HCT116 (cell line): ENCODE measurements around the gene TTC8. TPM values are rescaled to one million over a fixed set of nuclear protein-coding genes. Genes with fewer than 3 reads are reported as not detected.

Source experiments
- ATAC-seq: fragments of 200-7000 bp; cut with Tn5 transposase; 2 replicates; pipeline ENCODE4 v1.9.1; 2020; ENCODE audit warnings: mild to moderate bottlenecking, moderate library complexity
- BruUV-seq: library from RNA; stranded (reverse); fragments of 400-500 nt; replicated peaks from 2 replicates; lab custom pipeline; 2021; lab: Mats Ljungman, UMichigan
- CTCF ChIA-PET: fragments of 300-600 bp; sonication (Branson Sonifier 250); formaldehyde crosslinking; loops from one replicate; lab custom pipeline; 2021; ENCODE audit warnings: antibody characterized with exemption; lab: Charles Lee
- POLR2A ChIA-PET: fragments of 300-600, 350-600 bp; sonication (Branson Sonifier 250); formaldehyde crosslinking; loops from one replicate; lab custom pipeline; 2021; ENCODE audit warnings: antibody characterized with exemption; lab: Charles Lee
- RAD21 ChIA-PET, 2 experiments: fragments of 300-600 bp; sonication (Branson Sonifier 250); formaldehyde crosslinking; loops; one replicate each; lab custom pipeline; 2023; ENCODE audit warnings: low total read pairs in 2 of 2; ENCODE audit not compliant: uncharacterized antibody in 2 of 2, unreplicated experiment in 2 of 2, low non-redundant PET in 1 of 2; lab: Charles Lee
- DNase-seq: peaks from one replicate; pipeline ENCODE4 v3.0.0-alpha.2; 2010; ENCODE audit warnings: low read depth, low spot score
- H2AFZ ChIP-seq: fragments of 200-600 bp; shearing (Covaris generic), sonication (generic); 2 replicates; pipeline ENCODE4 v1.6.1; 2017; ENCODE audit warnings: low read depth, mixed run types, mixed read lengths, antibody characterized with exemption, low read length; ENCODE audit not compliant: poor library complexity, severe bottlenecking
- H3K27ac ChIP-seq: 2 replicates; pipeline ENCODE4 v1.5.1; 2012; ENCODE audit warnings: low read depth, low read length
- H3K27me3 ChIP-seq: fragments of 200-600 bp; sonication (generic); 2 replicates; pipeline ENCODE4 v1.6.1; 2016; ENCODE audit warnings: mixed run types, low read length, mixed read lengths; ENCODE audit not compliant: insufficient read depth
- H3K36me3 ChIP-seq, 2 experiments: fragments of 200-500 bp in 1 of 2; fragments of 200-600 bp in 1 of 2; sonication (Bioruptor generic) in 1 of 2; sonication (generic) in 1 of 2; 2 replicates each; pipeline versions ENCODE4 v1.5.1 to v1.6.1; 2014 to 2016; ENCODE audit warnings: low read length in 2 of 2, inconsistent platforms in 1 of 2, mixed read lengths in 1 of 2, mixed run types in 1 of 2; ENCODE audit not compliant: insufficient read depth in 2 of 2, control insufficient read depth in 1 of 2
- H3K4me1 ChIP-seq, 2 experiments: fragments of 200-600 bp in 1 of 2; sonication (generic) in 1 of 2; 2 replicates each; pipeline versions ENCODE4 v1.5.1 to v1.6.1; 2012 to 2017; ENCODE audit warnings: low read length in 2 of 2, inconsistent platforms in 1 of 2, mild to moderate bottlenecking in 1 of 2, mixed read lengths in 1 of 2, mixed run types in 1 of 2, moderate library complexity in 1 of 2; ENCODE audit not compliant: insufficient read depth in 2 of 2, control insufficient read depth in 1 of 2
- H3K4me2 ChIP-seq: fragments of 200-600 bp; sonication (generic); 2 replicates; pipeline ENCODE4 v1.6.1; 2017; ENCODE audit warnings: mixed run types, low read length, mixed read lengths
- H3K4me3 ChIP-seq, 2 experiments: fragments of 200-600 bp in 1 of 2; sonication (generic) in 1 of 2; replicated peaks in 1 of 2; 2 replicates each; pipeline ENCODE4 v1.5.1; 2011 to 2016; ENCODE audit warnings: low read length in 2 of 2, control low read depth in 1 of 2, low read depth in 1 of 2, mild to moderate bottlenecking in 1 of 2, mixed read lengths in 1 of 2, mixed run types in 1 of 2
- H3K79me2 ChIP-seq: fragments of 200-600 bp; sonication (generic); 2 replicates; pipeline ENCODE4 v1.6.1; 2017; ENCODE audit warnings: mild to moderate bottlenecking, mixed run types, low read length, moderate library complexity, mixed read lengths; ENCODE audit not compliant: insufficient read depth
- H3K9ac ChIP-seq: fragments of 200-600 bp; sonication (generic); 2 replicates; pipeline ENCODE4 v1.6.1; 2016; ENCODE audit warnings: low read length, mixed read lengths
- H3K9me2 ChIP-seq: fragments of 200-600 bp; sonication (generic), shearing (Covaris generic); 2 replicates; pipeline ENCODE4 v1.6.1; 2017; ENCODE audit warnings: mixed run types, mild to moderate bottlenecking, moderate library complexity; ENCODE audit not compliant: insufficient read depth
- H3K9me3 ChIP-seq, 2 experiments: fragments of 200-500 bp in 1 of 2; fragments of 200-600 bp in 1 of 2; sonication (Bioruptor generic) in 1 of 2; sonication (generic) in 1 of 2; 2 replicates each; pipeline ENCODE4 v1.6.1; 2014 to 2017; ENCODE audit warnings: low read length in 2 of 2, mixed read lengths in 2 of 2, inconsistent platforms in 1 of 2, low read depth in 1 of 2, mild to moderate bottlenecking in 1 of 2, mixed run types in 1 of 2, moderate library complexity in 1 of 2; ENCODE audit not compliant: control insufficient read depth in 1 of 2, insufficient read depth in 1 of 2
- H4K20me1 ChIP-seq: fragments of 200-600 bp; sonication (generic), shearing (Covaris generic); 2 replicates; pipeline ENCODE4 v1.6.1; 2017; ENCODE audit warnings: mixed run types, mild to moderate bottlenecking, moderate library complexity; ENCODE audit not compliant: insufficient read depth
- CEBPB ChIP-seq: IDR thresholded peaks from 2 replicates; pipeline ENCODE4 v1.6.1; 2012; ENCODE audit warnings: low read depth
- CTCF ChIP-seq, 3 experiments: fragments of 200-600 bp in 1 of 3; sonication (generic) in 1 of 3; IDR thresholded peaks in 2 of 3; conservative IDR thresholded peaks in 1 of 3; 2 replicates each; pipeline ENCODE4 v1.5.1; 2012 to 2017; ENCODE audit warnings: low read depth in 2 of 3, low read length in 2 of 3, antibody characterized with exemption in 1 of 3, borderline replicate concordance in 1 of 3, control low read depth in 1 of 3, mild to moderate bottlenecking in 1 of 3, mixed read lengths in 1 of 3, mixed run types in 1 of 3, moderate library complexity in 1 of 3; ENCODE audit not compliant: insufficient read depth in 1 of 3
- EGR1 ChIP-seq: IDR thresholded peaks from 2 replicates; pipeline ENCODE4 v1.6.1; 2012; ENCODE audit warnings: low read depth
- FOSL1 ChIP-seq: IDR thresholded peaks from 2 replicates; pipeline ENCODE4 v1.6.1; 2012; ENCODE audit warnings: low read depth
- JUND ChIP-seq: IDR thresholded peaks from 2 replicates; pipeline ENCODE4 v1.6.1; 2012
- POLR2A ChIP-seq: IDR thresholded peaks from 2 replicates; pipeline ENCODE4 v1.7.0; 2011; ENCODE audit warnings: borderline replicate concordance; ENCODE audit not compliant: insufficient read depth, insufficient read length; ENCODE audit errors: extremely low read depth
- POLR2AphosphoS5 ChIP-seq: IDR thresholded peaks from 2 replicates; pipeline ENCODE4 v1.6.1; 2011; ENCODE audit warnings: mild to moderate bottlenecking, low read depth, low read length, moderate library complexity
- RAD21 ChIP-seq: IDR thresholded peaks from 2 replicates; pipeline ENCODE4 v1.6.1; 2012; ENCODE audit warnings: low read depth, mild to moderate bottlenecking
- REST ChIP-seq: IDR thresholded peaks from 2 replicates; pipeline ENCODE4 v1.6.1; 2012; ENCODE audit warnings: low read depth
- SIN3A ChIP-seq: IDR thresholded peaks from 2 replicates; pipeline ENCODE4 v1.6.1; 2012; ENCODE audit warnings: low read depth
- ZFX ChIP-seq: fragments of 450-650 bp; IDR thresholded peaks from 2 replicates; pipeline ENCODE4 v1.6.1; 2017
- ZNF274 ChIP-seq: fragments of 200-500 bp; sonication (Bioruptor generic); IDR thresholded peaks from 2 replicates; pipeline ENCODE4 v1.6.1; 2014; ENCODE audit warnings: mild to moderate bottlenecking, low read depth, low read length, inconsistent platforms
- intact Hi-C: fragments of 100-400 bp; cut with micrococcal nuclease; formaldehyde crosslinking; loops from 2 replicates; pipeline ENCODE4 v1.10.0; 2022
- total RNA-seq: library from RNA; stranded (reverse); gene quantifications from one replicate; pipeline ENCODE4 v1.2.1, GENCODE V29; 2021; ENCODE audit not compliant: unreplicated experiment
- TF ChIP-seq, protein P1 (sequence below): IDR thresholded peaks from 2 replicates; pipeline ENCODE4 v1.6.1; 2012

The TTC8 gene
- total RNA-seq, 1 experiment from 2014 or later = 21.4 TPM

GRCh38 chr14:88863167-88863566 lies 38.7 kb downstream of the TTC8 start:
- intact Hi-C loops = no loop called here
- Histone ChIP-seq H2AFZ (no peak overlapping the region), H3K27me3 (no peaks in the 10 kb centered on the region), H3K9ac (no peak overlapping the region), H3K9me2 (no peaks in the 10 kb centered on the region), H4K20me1 (no peaks in the 10 kb centered on the region), H3K79me2 (no peaks in the 10 kb centered on the region), H3K9me3 (no peaks in the 10 kb centered on the region), H3K4me1 (no peaks in the 10 kb centered on the region), H3K36me3 (no peaks in the 10 kb centered on the region; a peak in 1 of 4 replicates), H3K4me2 (no peak overlapping the region), H3K27ac (no peak overlapping the region), H3K4me3 (no peak overlapping the region)
- no peak for DNase-seq
- no TSS peak for BruUV-seq
- POLR2A ChIA-PET = no interaction called here
- RAD21 ChIA-PET = no interaction called here
- ATAC-seq = no peak
- CTCF ChIA-PET = no interaction called here
- TF ChIP-seq POLR2A (no peak), CEBPB (no peak), REST (no peak), ZNF274 (no peak), FOSL1 (no peak), SIN3A (no peak), RAD21 (no peak), POLR2AphosphoS5 (no peak), ZFX (no peak), CTCF (IDR thresholded peaks at IDR 0.05 in 2 of 3, conservative IDR thresholded peaks at IDR 0.05 in 1 of 3; ENCODE audit: borderline replicate concordance in 1 of 3, insufficient read depth in 1 of 3, low read depth in 2 of 3, low read length in 2 of 3) (no peak), EGR1 (no peak), JUND (no peak)
- TF ChIP-seq, protein P1, sequence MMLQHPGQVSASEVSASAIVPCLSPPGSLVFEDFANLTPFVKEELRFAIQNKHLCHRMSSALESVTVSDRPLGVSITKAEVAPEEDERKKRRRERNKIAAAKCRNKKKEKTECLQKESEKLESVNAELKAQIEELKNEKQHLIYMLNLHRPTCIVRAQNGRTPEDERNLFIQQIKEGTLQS = no peak
